NB4 (cell line): ENCODE results near the gene TGIF2.

Experiments
- DNase-seq: peaks from one replicate; pipeline ENCODE4 v3.0.0; 2010; ENCODE audit warnings: low read depth
- H3K4me3 ChIP-seq: one replicate; pipeline ENCODE4 v1.5.1; 2011; ENCODE audit warnings: mild to moderate bottlenecking, low read depth, low read length, moderate library complexity
- CTCF ChIP-seq: IDR thresholded peaks from one replicate; pipeline ENCODE4 v1.5.1; 2012; ENCODE audit warnings: low read depth, low read length
- MAX ChIP-seq: IDR thresholded peaks from 2 replicates; pipeline ENCODE4 v1.6.1; 2011; ENCODE audit warnings: low read depth, low read length
- MYC ChIP-seq: IDR thresholded peaks from 2 replicates; pipeline ENCODE4 v1.6.1; 2011; ENCODE audit warnings: low read depth, low read length
- POLR2A ChIP-seq: IDR thresholded peaks from 2 replicates; pipeline ENCODE4 v1.6.1; 2011; ENCODE audit warnings: mild to moderate bottlenecking; ENCODE audit not compliant: insufficient read length; ENCODE audit errors: extremely low read depth

The TGIF2 gene

GRCh38 chr20:36574366-36575135 lies 1.2 kb downstream of the TGIF2 start:
- H3K4me3 ChIP-seq = peak overlapping the region; percentile 79
- peak; percentile 82 for DNase-seq
- peak; percentile 94 for TF ChIP-seq MYC
- TF ChIP-seq MAX = peak; percentile 89
- TF ChIP-seq POLR2A = no peak

- no peak for TF ChIP-seq POLR2A
- no peak for TF ChIP-seq CTCF
- no peak for TF ChIP-seq MAX
- no peak for TF ChIP-seq MYC
- DNase-seq = no peak
- peak overlapping the region; percentile 21 for H3K4me3 ChIP-seq
Observed at GRCh38 chr20:36576081-36576445, 2.7 kb downstream of the TGIF2 start.

- no peak for DNase-seq
- no peak for TF ChIP-seq CTCF
- TF ChIP-seq MAX = no peak
- no peak for TF ChIP-seq MYC
- TF ChIP-seq POLR2A = no peak
Observed at GRCh38 chr20:36578356-36579041, 5.1 kb downstream of the TGIF2 start.

GRCh38 chr20:36579996-36580545 lies 6.7 kb downstream of the TGIF2 start:
- no peak for TF ChIP-seq POLR2A
- no peak for TF ChIP-seq MAX
- no peak for TF ChIP-seq CTCF
- TF ChIP-seq MYC = no peak
- no peak for DNase-seq

More at GRCh38 chr20:36578356-36579041, 5.1 kb downstream of the TGIF2 start:
- H3K4me3 ChIP-seq = no peak overlapping the region

GRCh38 chr20:36582322-36582721 lies 8.9 kb downstream of the TGIF2 start:
- no peak for DNase-seq
- H3K4me3 ChIP-seq = no peak overlapping the region
- TF ChIP-seq CTCF (no peak), POLR2A (no peak), MYC (no peak), MAX (no peak)

More at GRCh38 chr20:36579996-36580545, 6.7 kb downstream of the TGIF2 start:
- no peak overlapping the region for H3K4me3 ChIP-seq

GRCh38 chr20:36582821-36583220 lies 9.4 kb downstream of the TGIF2 start:
- no peak for DNase-seq
- TF ChIP-seq CTCF = no peak
- TF ChIP-seq MYC = no peak
- no peak for TF ChIP-seq POLR2A
- TF ChIP-seq MAX = no peak
- H3K4me3 ChIP-seq = no peak overlapping the region
